CD4-positive, alpha-beta memory T cell (primary cell): ENCODE measurements around the gene ATP6V1G2. TPM values are rescaled to one million over a fixed set of nuclear protein-coding genes. Genes with fewer than 3 reads are reported as not detected.

Experiments used
- CTCF ChIA-PET: fragments of 350-600 bp; sonication (Branson Sonifier 250); formaldehyde crosslinking; loops from one replicate; lab custom pipeline; 2021; ENCODE audit warnings: inconsistent platforms; ENCODE audit not compliant: partially characterized antibody; lab: Charles Lee
- POLR2A ChIA-PET: fragments of 350-600 bp; sonication (Branson Sonifier 250); formaldehyde crosslinking; loops from one replicate; lab custom pipeline; 2021; ENCODE audit not compliant: partially characterized antibody; lab: Charles Lee
- DNase-seq, 5 donors: peaks; one replicate each; pipeline versions ENCODE4 v3.0.0 to v3.0.0-alpha.2; 2020 to 2022; ENCODE audit warnings: mixed read lengths in 1 of 5
- H3K27ac ChIP-seq: one replicate; pipeline ENCODE4 v1.7.0; 2013; ENCODE audit warnings: low read depth, low read length
- H3K27me3 ChIP-seq: 2 replicates; pipeline ENCODE4 v1.7.0; 2013; ENCODE audit warnings: mild to moderate bottlenecking, low read length, moderate library complexity; ENCODE audit not compliant: insufficient read depth
- H3K36me3 ChIP-seq: 2 replicates; pipeline ENCODE4 v1.7.0; 2013; ENCODE audit warnings: mild to moderate bottlenecking, low read length, moderate library complexity; ENCODE audit not compliant: insufficient read depth
- H3K4me1 ChIP-seq: 2 replicates; pipeline ENCODE4 v1.7.0; 2013; ENCODE audit warnings: mild to moderate bottlenecking, low read length, moderate library complexity; ENCODE audit not compliant: insufficient read depth
- H3K4me3 ChIP-seq, 2 donors: one replicate each; pipeline ENCODE4 v1.7.0; 2013; ENCODE audit warnings: low read length in 2 of 2, mild to moderate bottlenecking in 1 of 2
- H3K9me3 ChIP-seq, 2 donors: one replicate each; pipeline ENCODE4 v1.7.0; 2013; ENCODE audit warnings: low read length in 2 of 2, control low read depth in 1 of 2; ENCODE audit not compliant: control insufficient read depth in 1 of 2
- H3K27ac Mint-ChIP-seq, 7 donors: one replicate each; pipeline ENCODE4 v1.8.0; 2020 to 2021; ENCODE audit warnings: mixed read lengths in 7 of 7, mild to moderate bottlenecking in 6 of 7, inconsistent platforms in 3 of 7, moderate library complexity in 3 of 7
- H3K27me3 Mint-ChIP-seq, 2 donors: one replicate each; pipeline ENCODE4 v1.8.0; 2020 to 2021; ENCODE audit warnings: mixed read lengths in 2 of 2
- H3K36me3 Mint-ChIP-seq, 2 donors: one replicate each; pipeline ENCODE4 v1.8.0; 2020 to 2021; ENCODE audit warnings: mixed read lengths in 2 of 2, inconsistent platforms in 1 of 2, mild to moderate bottlenecking in 1 of 2
- H3K4me1 Mint-ChIP-seq, 4 donors: one replicate each; pipeline ENCODE4 v1.8.0; 2020 to 2021; ENCODE audit warnings: mixed read lengths in 4 of 4, mild to moderate bottlenecking in 1 of 4
- H3K4me3 Mint-ChIP-seq, 8 donors: one replicate each; pipeline ENCODE4 v1.8.0; 2020 to 2021; ENCODE audit warnings: mixed read lengths in 8 of 8, mild to moderate bottlenecking in 7 of 8, moderate library complexity in 6 of 8, inconsistent platforms in 3 of 8
- H3K9me3 Mint-ChIP-seq, 8 donors: one replicate each; pipeline ENCODE4 v1.8.0; 2020 to 2021; ENCODE audit warnings: mixed read lengths in 8 of 8, mild to moderate bottlenecking in 5 of 8, inconsistent platforms in 3 of 8, moderate library complexity in 1 of 8
- intact Hi-C: fragments of 100-400 bp; cut with micrococcal nuclease; formaldehyde crosslinking; loops from one replicate; pipeline ENCODE4 v1.15.1; 2023
- polyA plus RNA-seq, 2 donors: library from polyadenylated mRNA; unstranded; fragments of 300-500 nt; fragmentation: Illumina TruSeq; gene quantifications; one replicate each; pipeline ENCODE4 v1.2.3, GENCODE V29; 2021
- total RNA-seq, 2 experiments: library from RNA; stranded (reverse); gene quantifications; one replicate each; pipeline ENCODE4 v1.2.3, GENCODE V29; 2021

Gene ATP6V1G2
- total and polyA plus RNA-seq, 4 experiments from 2014 or later, result 0.84 to 7.2 (median 3.5) TPM

DNA sequence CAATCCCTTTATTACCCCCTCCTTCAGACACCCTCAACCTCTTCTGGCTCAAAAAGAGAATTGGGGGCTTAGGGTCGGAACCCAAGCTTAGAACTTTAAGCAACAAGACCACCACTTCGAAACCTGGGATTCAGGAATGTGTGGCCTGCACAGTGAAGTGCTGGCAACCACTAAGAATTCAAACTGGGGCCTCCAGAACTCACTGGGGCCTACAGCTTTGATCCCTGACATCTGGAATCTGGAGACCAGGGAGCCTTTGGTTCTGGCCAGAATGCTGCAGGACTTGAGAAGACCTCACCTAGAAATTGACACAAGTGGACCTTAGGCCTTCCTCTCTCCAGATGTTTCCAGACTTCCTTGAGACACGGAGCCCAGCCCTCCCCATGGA is 31.2 kb upstream of the ATP6V1G2 start:
- ChIA-PET CTCF (interaction anchor here (1.1 to 19.7 kb wide), 4 partner anchors 16 to 252 kb away, joined by 5 to 962 read pairs (median 300); partner anchors contain the start of genes ATP6V1G2, LST1, NCR3 and NFKBIL1), POLR2A (interaction anchor here (0.5 to 52.5 kb wide), 12 partner anchors 5 to 285 kb away, joined by 3 to 3597 read pairs (median 6); partner anchors contain the start of genes ATP6V1G2, BAG6, DDX39B and GPANK1)
- intact Hi-C loops, result no loop called here
- peak overlapping the region; percentile 88 to 100 (median 98) for H3K4me3 Mint-ChIP-seq
- H3K36me3 ChIP-seq, result peaks cover 12% of the 10 kb centered on the region
- H3K27me3 ChIP-seq, result no peaks in the 10 kb centered on the region
- H3K9me3 Mint-ChIP-seq, result peaks cover 0 to under 1% (median 0%) of the 10 kb centered on the region in 8 donors
- peak overlapping the region; percentile 87 to 99 for H3K4me3 ChIP-seq
- peaks cover 67% of the 10 kb centered on the region for H3K4me1 ChIP-seq
- peak overlapping the region; percentile 96 to 100 (median 99) for H3K27ac Mint-ChIP-seq
- H3K9me3 ChIP-seq, result no peaks in the 10 kb centered on the region
- no peak for DNase-seq
- peaks cover 51 to 64% of the 10 kb centered on the region in 2 donors for H3K36me3 Mint-ChIP-seq
- no peaks in the 10 kb centered on the region for H3K27me3 Mint-ChIP-seq
- peaks cover 44 to 97% (median 61%) of the 10 kb centered on the region in 4 donors for H3K4me1 Mint-ChIP-seq
- peak overlapping the region; percentile 83 for H3K27ac ChIP-seq

DNA sequence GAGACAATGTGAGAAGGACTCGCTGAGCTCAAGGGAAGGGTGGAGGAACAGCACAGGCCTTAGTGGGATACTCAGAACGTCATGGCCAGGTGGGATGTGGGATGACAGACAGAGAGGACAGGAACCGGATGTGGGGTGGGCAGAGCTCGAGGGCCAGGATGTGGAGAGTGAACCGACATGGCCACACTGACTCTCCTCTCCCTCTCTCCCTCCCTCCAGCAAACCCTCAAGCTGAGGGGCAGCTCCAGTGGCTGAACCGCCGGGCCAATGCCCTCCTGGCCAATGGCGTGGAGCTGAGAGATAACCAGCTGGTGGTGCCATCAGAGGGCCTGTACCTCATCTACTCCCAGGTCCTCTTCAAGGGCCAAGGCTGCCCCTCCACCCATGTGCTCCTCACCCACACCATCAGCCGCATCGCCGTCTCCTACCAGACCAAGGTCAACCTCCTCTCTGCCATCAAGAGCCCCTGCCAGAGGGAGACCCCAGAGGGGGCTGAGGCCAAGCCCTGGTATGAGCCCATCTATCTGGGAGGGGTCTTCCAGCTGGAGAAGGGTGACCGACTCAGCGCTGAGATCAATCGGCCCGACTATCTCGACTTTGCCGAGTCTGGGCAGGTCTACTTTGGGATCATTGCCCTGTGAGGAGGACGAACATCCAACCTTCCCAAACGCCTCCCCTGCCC is 30.6 kb upstream of the ATP6V1G2 start:
- intact Hi-C loops, result loop anchor here (1.0 kb wide), 1 partner anchor 9 kb away; no protein-coding TSS in a partner anchor
- Mint-ChIP-seq H3K27ac (peak overlapping the region; percentile 96 to 100 (median 99)), H3K4me1 (peaks cover 47 to 97% (median 62%) of the 10 kb centered on the region in 4 donors), H3K4me3 (peak overlapping the region; percentile 88 to 100 (median 98)), H3K36me3 (peaks cover 46 to 65% of the 10 kb centered on the region in 2 donors), H3K27me3 (no peaks in the 10 kb centered on the region), H3K9me3 (peaks cover 0 to 4% (median 0%) of the 10 kb centered on the region in 8 donors)
- Histone ChIP-seq H3K4me1 (peaks cover 67% of the 10 kb centered on the region), H3K9me3 (no peaks in the 10 kb centered on the region), H3K36me3 (peaks cover 12% of the 10 kb centered on the region), H3K27ac (peak overlapping the region; percentile 83), H3K4me3 (peak overlapping the region; percentile 87 to 99), H3K27me3 (no peaks in the 10 kb centered on the region)
- ChIA-PET CTCF (interaction anchor here (1.1 to 19.7 kb wide), 4 partner anchors 16 to 253 kb away, joined by 5 to 962 read pairs (median 300); partner anchors contain the start of genes ATP6V1G2, LST1, NCR3 and NFKBIL1), POLR2A (interaction anchor here (0.5 to 52.5 kb wide), 17 partner anchors 6 to 321 kb away, joined by 3 to 3597 read pairs (median 4); partner anchors contain the start of genes ATP6V1G2, BAG6, C6orf47 and DDX39B)
- peak in 4 of 5 donors; percentile 49 to 64 (median 58) for DNase-seq

DNA sequence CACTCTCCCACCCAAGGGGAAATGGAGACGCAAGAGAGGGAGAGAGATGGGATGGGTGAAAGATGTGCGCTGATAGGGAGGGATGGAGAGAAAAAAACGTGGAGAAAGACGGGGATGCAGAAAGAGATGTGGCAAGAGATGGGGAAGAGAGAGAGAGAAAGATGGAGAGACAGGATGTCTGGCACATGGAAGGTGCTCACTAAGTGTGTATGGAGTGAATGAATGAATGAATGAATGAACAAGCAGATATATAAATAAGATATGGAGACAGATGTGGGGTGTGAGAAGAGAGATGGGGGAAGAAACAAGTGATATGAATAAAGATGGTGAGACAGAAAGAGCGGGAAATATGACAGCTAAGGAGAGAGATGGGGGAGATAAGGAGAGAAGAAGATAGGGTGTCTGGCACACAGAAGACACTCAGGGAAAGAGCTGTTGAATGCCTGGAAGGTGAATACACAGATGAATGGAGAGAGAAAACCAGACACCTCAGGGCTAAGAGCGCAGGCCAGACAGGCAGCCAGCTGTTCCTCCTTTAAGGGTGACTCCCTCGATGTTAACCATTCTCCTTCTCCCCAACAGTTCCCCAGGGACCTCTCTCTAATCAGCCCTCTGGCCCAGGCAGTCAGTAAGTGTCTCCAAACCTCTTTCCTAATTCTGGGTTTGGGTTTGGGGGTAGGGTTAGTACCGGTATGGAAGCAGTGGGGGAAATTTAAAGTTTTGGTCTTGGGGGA is 29.7 kb upstream of the ATP6V1G2 start:
- H3K4me1 Mint-ChIP-seq, result peaks cover 55 to 97% (median 70%) of the 10 kb centered on the region in 4 donors
- intact Hi-C loops, result loop anchor here (1.0 kb wide), 1 partner anchor 8 kb away; no protein-coding TSS in a partner anchor
- H3K4me3 ChIP-seq, result peak overlapping the region; percentile 87 to 99
- peaks cover 0 to 4% (median 0%) of the 10 kb centered on the region in 8 donors for H3K9me3 Mint-ChIP-seq
- H3K27me3 Mint-ChIP-seq, result no peaks in the 10 kb centered on the region
- H3K9me3 ChIP-seq, result no peaks in the 10 kb centered on the region
- H3K36me3 ChIP-seq, result peaks cover 12% of the 10 kb centered on the region
- ChIA-PET CTCF (interaction anchor here (0.5 to 19.7 kb wide), 7 partner anchors 17 to 254 kb away, joined by 3 to 962 read pairs (median 5); partner anchors contain the start of genes ATP6V1G2, DDX39B, LST1 and NCR3), POLR2A (interaction anchor here (0.6 to 52.5 kb wide), 22 partner anchors 6 to 1270 kb away, joined by 3 to 3597 read pairs (median 4); partner anchors contain the start of genes ABHD16A, ATP6V1G2, BAG6 and C6orf47)
- H3K27me3 ChIP-seq, result no peaks in the 10 kb centered on the region
- H3K36me3 Mint-ChIP-seq, result peaks cover 37 to 58% of the 10 kb centered on the region in 2 donors
- H3K4me1 ChIP-seq, result peaks cover 75% of the 10 kb centered on the region
- H3K4me3 Mint-ChIP-seq, result peak overlapping the region; percentile 88 to 100 (median 98)
- peak overlapping the region; percentile 96 to 100 (median 99) for H3K27ac Mint-ChIP-seq
- DNase-seq, result peak in 1 of 5 donors; percentile 54
- peak overlapping the region; percentile 83 for H3K27ac ChIP-seq

DNA sequence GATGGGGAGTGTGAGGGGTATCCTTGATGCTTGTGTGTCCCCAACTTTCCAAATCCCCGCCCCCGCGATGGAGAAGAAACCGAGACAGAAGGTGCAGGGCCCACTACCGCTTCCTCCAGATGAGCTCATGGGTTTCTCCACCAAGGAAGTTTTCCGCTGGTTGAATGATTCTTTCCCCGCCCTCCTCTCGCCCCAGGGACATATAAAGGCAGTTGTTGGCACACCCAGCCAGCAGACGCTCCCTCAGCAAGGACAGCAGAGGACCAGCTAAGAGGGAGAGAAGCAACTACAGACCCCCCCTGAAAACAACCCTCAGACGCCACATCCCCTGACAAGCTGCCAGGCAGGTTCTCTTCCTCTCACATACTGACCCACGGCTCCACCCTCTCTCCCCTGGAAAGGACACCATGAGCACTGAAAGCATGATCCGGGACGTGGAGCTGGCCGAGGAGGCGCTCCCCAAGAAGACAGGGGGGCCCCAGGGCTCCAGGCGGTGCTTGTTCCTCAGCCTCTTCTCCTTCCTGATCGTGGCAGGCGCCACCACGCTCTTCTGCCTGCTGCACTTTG is 29.0 kb upstream of the ATP6V1G2 start, which contains the start of gene TNF:
Gene TNF, plus strand, starts transcription at position 231 of the 567 bp plus-strand sequence. Its CDS starts 177 bp downstream, at position 408.
- peak within 1 kb of the TSS; percentile 96 to 100 (median 99) for H3K27ac Mint-ChIP-seq
- DNase-seq, result peak; percentile 71 to 92 (median 74)
- no peaks in the 10 kb centered on the region for H3K27me3 Mint-ChIP-seq
- intact Hi-C loops, result no loop called here
- H3K27me3 ChIP-seq, result no peaks in the 10 kb centered on the region
- H3K4me1 Mint-ChIP-seq, result peaks cover 58 to 97% (median 73%) of the 10 kb centered on the region in 4 donors
- H3K27ac ChIP-seq, result peak within 1 kb of the TSS; percentile 83
- peaks cover 12% of the 10 kb centered on the region for H3K36me3 ChIP-seq
- CTCF ChIA-PET, result interaction anchor here (0.5 to 19.7 kb wide), 7 partner anchors 18 to 255 kb away, joined by 3 to 962 read pairs (median 6); partner anchors contain the start of genes ATP6V1G2, DDX39B, LST1 and NCR3
- peaks cover 0 to 4% (median 0%) of the 10 kb centered on the region in 8 donors for H3K9me3 Mint-ChIP-seq
- peaks cover 82% of the 10 kb centered on the region for H3K4me1 ChIP-seq
- POLR2A ChIA-PET, result interaction anchor here (0.6 to 52.5 kb wide), 15 partner anchors 7 to 1270 kb away, joined by 3 to 3597 read pairs (median 5); partner anchors contain the start of genes ABHD16A, ATP6V1G2, BAG6 and DDX39B
- H3K4me3 Mint-ChIP-seq, result peak within 1 kb of the TSS; percentile 88 to 100 (median 98)
- H3K36me3 Mint-ChIP-seq, result peaks cover 30 to 52% of the 10 kb centered on the region in 2 donors
- H3K4me3 ChIP-seq, result peak within 1 kb of the TSS; percentile 87 to 99
- H3K9me3 ChIP-seq, result no peaks in the 10 kb centered on the region

DNA sequence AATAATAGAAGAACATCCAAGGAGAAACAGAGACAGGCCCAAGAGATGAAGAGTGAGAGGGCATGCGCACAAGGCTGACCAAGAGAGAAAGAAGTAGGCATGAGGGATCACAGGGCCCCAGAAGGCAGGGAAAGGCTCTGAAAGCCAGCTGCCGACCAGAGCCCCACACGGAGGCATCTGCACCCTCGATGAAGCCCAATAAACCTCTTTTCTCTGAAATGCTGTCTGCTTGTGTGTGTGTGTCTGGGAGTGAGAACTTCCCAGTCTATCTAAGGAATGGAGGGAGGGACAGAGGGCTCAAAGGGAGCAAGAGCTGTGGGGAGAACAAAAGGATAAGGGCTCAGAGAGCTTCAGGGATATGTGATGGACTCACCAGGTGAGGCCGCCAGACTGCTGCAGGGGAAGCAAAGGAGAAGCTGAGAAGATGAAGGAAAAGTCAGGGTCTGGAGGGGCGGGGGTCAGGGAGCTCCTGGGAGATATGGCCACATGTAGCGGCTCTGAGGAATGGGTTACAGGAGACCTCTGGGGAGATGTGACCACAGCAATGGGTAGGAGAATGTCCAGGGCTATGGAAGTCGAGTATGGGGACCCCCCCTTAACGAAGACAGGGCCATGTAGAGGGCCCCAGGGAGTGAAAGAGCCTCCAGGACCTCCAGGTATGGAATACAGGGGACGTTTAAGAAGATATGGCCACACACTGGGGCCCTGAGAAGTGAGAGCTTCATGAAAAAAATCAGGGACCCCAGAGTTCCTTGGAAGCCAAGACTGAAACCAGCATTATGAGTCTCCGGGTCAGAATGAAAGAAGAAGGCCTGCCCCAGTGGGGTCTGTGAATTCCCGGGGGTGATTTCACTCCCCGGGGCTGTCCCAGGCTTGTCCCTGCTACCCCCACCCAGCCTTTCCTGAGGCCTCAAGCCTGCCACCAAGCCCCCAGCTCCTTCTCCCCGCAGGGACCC is 28.0 kb upstream of the ATP6V1G2 start:
- peaks cover 12% of the 10 kb centered on the region for H3K36me3 ChIP-seq
- H3K27me3 ChIP-seq, result no peaks in the 10 kb centered on the region
- ChIA-PET CTCF (interaction anchor here (1.0 to 19.7 kb wide), 6 partner anchors 19 to 256 kb away, joined by 3 to 962 read pairs (median 10); partner anchors contain the start of genes ATP6V1G2, DDX39B, LST1 and NCR3), POLR2A (interaction anchor here (0.6 to 52.5 kb wide), 10 partner anchors 8 to 377 kb away, joined by 3 to 3597 read pairs (median 5); partner anchors contain the start of genes ABHD16A, ATP6V1G2, BAG6 and DDX39B)
- peaks cover 62 to 97% (median 75%) of the 10 kb centered on the region in 4 donors for H3K4me1 Mint-ChIP-seq
- intact Hi-C loops, result no loop called here
- H3K27ac ChIP-seq, result peak overlapping the region; percentile 83
- no peaks in the 10 kb centered on the region for H3K9me3 ChIP-seq
- H3K4me3 Mint-ChIP-seq, result peak overlapping the region; percentile 88 to 100 (median 98)
- peaks cover 82% of the 10 kb centered on the region for H3K4me1 ChIP-seq
- H3K27me3 Mint-ChIP-seq, result no peaks in the 10 kb centered on the region
- H3K36me3 Mint-ChIP-seq, result peaks cover 27 to 45% of the 10 kb centered on the region in 2 donors
- peaks cover 0 to 4% (median 0%) of the 10 kb centered on the region in 8 donors for H3K9me3 Mint-ChIP-seq
- DNase-seq, result peak in 1 of 5 donors; percentile 33
- H3K27ac Mint-ChIP-seq, result peak overlapping the region; percentile 96 to 100 (median 99)
- peak overlapping the region; percentile 87 to 99 for H3K4me3 ChIP-seq
